NOMO-1 (cell line): ENCODE data around the gene TUBGCP6.

Source experiments
- DNase-seq, 2 experiments: peaks; one replicate each; lab custom pipeline; 2025; ENCODE audit not compliant: unreplicated experiment in 2 of 2; lab: John Stamatoyannopoulos, UW

Gene TUBGCP6

DNA sequence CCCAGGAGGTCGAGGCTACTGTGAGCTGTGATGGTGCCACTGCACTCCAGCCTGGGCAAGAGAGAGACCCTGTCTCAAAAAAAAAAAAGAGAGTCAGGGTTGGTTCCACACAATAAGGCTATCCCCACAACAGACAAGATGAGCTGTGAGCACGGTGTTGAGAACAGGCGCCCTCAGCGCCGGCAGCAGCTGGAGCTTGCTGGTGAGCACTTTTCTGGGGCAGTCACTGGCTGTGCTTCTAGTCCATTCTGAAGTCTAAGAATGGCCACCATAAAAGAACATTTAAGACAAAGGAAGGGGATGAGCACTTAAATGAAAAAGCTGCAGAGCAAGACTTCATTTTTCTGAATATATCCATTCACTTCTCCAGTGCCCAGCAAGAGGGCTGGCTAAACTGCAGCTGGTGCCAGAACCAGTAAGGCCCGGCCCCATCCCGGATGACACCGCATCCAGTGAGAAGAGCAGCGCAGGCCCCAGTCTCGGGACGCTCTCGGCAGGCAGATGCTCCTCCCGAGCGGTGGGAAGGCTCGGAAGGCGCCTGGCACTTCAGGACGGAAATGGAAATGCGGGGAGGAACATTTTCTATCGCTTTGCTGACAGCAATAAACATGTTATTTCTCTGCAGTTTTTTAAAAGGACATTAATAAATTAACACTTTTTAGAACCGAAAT, 12.2 kb downstream of the TUBGCP6 start:
- DNase-seq, result no peak

DNA sequence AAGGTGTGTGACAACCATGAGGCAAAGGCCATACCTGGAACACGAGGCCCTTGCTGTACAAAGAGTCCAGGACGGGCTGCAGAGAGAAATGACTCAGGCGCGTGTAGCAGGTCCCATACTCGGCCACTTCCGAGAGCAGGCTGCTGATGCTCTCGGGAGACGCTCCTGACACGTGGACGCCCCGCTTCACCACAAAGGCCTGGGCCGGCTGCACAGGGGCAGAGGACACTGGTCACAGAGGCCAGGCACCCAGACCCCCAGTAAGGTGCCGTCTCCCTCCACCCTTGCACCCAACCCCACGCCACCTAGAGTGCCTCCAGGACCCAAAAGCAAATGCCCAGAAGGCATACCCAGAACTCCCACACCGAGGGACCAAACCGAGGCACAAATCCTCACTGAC, 15.5 kb downstream of the TUBGCP6 start:
- DNase-seq, result no peak

DNA sequence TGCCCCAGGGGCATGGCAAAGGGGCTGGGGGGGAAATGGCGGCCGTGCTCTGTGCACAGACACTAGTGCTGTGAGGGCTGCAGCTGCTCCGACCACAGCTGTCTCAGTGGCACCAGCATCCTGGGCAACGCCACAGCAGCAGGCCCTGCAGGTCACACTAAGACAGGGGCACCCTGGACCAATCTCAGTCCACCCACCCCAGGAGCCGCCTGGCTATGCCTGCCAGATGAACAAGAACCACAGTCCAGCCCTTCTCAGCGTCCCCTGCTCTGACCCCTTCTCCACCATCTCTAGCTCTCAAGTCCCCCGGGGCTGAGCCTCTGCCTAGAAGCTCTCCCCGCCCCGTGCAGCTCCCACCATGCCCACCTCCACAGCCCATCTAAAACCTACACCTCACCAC, 16.5 kb downstream of the TUBGCP6 start:
- DNase-seq, result no peak

DNA sequence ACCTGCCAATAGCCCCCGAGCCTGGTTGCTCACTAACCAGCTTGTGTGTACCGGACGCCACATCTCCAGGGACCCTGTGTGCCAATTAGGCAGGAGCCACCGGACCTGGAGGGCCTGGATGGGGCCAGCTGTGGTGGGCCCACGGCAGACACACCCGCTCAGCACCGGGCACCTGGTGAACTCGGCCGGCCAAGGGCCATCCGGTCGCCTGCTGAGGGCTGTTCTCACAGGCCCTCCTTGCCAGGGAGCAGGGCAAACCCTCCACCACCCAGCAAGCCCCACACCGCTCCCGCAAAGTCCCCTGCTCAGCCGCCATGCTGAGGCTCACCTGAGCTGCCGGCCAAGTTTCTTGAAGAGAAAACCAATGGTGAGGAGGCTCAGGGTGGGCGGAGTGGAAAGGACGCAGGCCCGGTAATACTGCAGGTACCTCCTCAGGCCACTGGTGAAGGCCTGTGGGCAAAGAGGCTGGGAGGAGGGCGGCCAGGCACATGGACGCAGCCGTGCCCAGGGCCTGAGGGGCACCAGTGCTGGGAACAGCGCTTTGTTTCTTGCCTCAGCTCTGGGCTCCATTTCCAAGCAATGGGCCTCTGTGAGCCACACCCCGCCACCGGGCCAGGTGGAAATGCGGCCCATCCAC, 17.1 kb downstream of the TUBGCP6 start:
- DNase-seq, result no peak

DNA sequence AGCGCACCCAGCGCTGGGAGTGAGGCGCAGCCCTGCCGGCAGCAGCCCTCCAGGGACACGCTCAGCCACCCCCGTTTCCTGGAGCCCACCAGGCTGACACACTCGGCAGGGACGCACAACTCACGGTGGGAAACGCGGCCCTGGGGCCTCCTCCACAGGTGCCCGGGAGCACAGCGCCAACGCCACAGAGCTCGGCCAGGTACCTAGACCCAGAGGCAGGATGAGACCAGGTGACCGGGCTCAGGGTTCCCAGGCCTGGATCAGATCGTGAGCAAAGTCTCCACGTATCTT, 18.0 kb downstream of the TUBGCP6 start:
- DNase-seq, result no peak

DNA sequence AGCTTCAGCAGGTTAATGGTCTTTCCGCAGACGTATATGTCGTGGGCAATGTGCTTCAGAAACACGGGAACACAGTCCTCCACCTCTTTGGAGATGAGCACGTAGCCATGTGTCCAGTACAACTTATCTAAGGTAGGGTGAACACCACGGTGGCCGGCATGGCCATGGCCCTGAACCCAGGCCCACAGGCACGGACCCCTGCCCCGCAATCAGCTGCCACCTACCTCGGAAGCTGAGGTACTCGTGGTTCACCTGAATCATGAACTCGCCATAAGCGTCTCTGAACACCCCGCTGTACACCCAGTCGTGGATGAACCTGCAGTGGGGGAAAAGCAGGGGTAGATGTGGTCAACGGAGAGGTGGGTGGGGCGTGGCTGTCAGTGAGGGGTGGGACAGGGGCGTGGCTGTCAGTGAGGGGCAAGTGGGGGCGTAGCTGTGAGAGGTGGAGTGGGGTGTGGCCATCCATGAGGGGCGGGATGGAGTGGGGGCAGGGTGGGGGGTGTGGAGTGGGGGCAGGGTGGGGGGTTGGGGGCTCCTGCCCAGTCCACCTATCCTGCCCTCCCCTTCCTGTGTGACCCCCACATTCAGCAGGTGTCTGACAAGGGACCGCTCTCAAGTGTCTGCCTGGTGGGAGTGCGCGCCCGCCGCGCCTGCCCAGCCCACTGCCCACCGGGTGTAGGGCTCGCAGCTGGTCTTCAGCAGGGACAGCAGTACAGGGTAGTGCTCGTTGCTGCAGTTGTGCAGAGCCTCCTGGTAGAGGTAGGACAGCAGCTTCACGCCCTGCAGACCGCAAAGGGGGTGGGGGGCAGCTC, 18.6 kb downstream of the TUBGCP6 start:
- DNase-seq, result no peak

DNA sequence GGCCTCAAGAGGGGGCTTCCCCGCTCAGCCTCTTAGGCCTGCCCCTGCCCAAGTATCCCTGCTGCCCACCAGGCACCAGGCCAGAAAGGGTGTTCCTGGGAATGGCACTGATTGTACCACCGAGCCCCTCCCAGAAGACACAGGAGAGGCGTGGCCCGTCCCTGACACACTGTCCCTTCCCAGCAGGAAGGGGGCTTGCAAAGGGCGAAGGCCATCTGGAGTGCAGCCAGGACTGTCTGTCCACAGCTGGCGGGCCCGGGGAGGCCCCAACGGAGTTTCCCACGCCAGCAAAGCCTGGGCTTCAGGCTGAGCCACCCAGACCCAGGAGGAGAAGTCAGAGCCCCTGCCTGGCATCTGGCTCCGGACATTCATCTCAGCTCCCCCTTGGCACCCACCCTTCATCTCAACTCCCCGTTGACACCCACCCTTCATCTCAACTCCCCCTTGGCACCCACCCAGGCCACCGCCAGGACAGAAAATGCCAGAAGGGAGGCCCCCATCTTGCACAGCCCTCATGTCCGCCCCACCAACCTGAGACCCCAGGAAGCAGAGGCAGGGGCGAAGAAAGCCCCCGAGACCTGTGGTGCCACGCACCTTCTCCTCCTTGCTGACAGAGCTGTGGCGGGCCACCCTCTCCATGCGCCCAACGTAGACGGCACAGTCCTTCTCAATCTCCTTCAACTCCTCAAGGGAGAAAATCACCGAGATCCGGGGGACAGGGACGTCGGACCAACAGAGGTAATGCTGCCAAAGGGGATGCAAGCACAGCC, 19.4 kb downstream of the TUBGCP6 start:
- no peak for DNase-seq

DNA sequence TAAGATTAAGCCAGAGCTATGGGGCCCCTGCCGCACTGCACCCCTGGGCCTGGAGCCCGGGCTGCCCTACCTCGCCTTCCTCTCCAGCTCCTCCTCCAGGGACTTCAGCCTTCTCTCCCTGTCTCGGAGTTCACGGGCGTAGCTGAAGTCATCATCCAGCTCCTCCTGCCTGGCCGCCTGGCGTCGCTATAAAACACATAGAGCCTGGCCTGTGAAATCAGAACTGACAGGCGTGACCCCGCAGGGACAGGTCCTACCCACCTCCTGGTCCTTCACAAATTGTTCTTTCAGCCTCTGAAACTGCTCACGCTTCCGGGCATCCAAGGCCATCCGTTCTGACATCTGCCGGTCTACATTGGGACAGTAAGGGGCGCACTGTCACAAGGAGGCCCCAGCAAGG, 20.8 kb downstream of the TUBGCP6 start:
- no peak for DNase-seq

DNA sequence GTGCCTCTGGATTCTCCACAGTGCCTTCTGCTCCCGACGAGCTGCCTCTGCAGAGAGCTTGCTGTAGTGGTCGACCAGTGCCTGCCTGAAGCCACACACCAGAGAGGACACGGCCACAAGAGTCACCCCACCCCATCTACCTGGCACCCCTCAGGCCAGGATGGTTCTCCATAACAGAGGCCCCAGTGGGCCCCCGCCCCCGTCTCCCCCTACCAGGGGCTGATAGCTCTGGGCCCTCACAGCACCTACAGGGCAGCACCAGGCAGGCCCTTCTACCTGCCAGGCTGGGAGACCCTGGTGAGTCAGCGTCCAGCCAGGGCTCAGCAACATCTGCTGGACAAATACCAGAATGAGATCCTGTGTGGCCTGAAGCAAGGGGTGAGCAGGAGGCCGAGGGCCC, 22.3 kb downstream of the TUBGCP6 start:
- no peak for DNase-seq

DNA sequence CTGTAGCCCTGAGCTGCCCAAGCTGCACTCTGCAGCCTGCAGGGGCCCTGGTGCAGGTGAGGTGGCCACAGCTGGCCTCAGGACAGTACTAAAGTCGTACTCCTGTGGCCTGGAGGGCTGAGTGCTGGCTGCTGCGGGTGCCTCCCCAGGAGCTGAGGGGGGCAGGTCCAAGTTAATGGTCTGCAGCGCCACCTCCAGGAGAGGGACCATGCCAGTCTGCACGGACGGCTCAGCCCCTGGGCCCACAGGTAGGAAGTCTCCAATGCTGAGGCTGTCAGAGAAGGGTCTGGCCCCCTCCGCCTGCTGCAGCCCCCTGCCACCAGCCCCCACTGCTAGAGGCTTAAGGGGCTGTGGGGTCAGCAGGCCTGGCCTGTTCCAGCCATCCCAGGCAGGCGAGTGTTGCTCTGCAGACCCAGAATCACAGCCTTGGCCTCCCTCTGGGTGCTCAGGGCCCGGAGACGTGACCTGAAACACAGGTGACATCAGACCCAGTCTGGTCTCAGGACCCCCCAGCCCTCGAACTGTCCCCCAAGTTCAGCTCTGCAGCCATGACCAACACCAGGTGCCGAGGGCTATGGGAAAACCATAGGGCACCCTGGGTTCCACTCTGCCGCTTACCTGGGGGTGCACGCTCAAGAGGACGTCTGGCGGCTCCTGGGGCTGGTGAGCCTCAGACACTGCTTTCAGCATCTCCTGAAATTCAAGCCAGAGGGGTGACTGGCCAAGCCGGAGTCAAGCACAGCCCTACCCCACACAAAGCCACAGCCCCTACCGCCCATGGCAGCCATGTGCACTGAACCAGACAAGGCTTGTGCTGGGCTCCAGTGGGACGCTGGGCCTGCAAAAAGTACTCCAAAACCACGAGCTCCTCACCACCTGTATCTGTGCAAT, 23.2 kb downstream of the TUBGCP6 start:
- DNase-seq, result no peak

DNA sequence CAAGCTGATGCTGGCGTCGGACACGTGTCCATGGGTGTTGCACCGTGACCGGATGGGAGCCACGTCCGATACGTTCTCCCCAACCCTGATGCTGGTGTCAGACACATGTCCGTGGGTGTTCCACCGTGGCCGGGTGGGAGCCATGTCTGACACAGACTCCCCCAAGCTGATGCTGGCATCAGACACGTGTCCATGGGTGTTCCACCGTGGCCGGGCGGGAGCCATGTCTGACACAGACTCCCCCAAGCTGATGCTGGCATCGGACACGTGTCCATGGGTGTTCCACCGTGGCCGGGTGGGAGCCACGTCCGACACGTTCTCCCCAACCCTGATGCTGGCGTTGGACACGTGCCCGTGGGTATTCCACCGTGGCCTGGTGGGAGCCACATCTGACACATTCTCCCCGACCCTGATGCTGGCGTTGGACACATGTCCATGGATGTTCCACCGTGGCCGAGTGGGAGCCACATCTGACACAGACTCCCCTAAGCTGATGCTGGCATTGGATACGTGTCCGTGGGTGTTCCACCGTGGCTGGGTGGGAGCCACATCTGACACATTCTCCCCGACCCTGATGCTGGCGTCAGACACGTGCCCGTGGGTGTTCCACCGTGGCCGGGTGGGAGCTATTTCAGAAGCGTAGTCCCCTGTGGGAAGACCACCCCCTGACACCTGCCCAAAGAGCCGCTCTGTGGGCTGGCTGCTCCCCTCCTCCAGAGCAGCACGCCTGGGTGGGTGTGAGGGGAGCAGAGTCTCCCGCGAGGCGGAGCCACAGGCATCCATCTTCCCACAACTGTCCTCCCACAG, 24.0 kb downstream of the TUBGCP6 start:
- DNase-seq, result no peak

DNA sequence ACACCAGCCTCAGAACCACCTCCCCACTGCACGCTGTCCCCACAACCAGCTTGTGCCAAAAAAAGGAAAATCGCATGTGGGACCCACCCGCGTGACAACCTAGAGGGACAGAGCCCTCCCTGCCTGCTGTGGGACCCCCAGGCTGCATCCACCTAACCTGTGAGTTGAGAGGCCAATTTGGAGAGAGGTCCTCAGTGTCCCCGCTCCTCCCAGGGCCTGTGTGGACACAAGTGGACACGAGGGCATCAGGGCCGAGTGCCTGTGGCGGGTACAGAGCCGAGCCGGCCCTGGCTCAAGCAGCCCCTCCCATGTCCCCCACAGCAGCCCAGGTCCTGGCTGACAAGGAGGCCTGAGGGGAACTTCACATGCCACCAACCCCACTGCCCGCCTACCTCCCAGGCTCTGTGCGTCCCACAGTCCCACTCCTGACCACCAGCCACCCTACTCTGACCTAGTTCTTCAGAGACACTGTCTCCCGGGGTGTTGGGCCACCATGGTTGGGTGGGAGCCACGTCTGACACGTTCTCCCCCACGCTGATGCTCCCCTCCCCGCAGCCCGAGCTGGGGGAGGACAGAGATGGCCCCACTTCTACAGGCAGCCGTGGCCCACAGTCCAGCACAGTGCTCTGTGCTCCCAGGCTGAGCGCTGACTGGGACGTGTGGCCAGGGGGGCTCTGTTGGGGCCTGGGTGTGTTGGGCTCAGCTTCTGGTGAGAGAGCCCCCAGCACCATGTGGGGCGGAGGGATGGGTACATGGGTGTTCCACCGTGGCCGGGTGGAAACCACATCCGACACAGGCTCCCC, 24.8 kb downstream of the TUBGCP6 start:
- no peak for DNase-seq

DNA sequence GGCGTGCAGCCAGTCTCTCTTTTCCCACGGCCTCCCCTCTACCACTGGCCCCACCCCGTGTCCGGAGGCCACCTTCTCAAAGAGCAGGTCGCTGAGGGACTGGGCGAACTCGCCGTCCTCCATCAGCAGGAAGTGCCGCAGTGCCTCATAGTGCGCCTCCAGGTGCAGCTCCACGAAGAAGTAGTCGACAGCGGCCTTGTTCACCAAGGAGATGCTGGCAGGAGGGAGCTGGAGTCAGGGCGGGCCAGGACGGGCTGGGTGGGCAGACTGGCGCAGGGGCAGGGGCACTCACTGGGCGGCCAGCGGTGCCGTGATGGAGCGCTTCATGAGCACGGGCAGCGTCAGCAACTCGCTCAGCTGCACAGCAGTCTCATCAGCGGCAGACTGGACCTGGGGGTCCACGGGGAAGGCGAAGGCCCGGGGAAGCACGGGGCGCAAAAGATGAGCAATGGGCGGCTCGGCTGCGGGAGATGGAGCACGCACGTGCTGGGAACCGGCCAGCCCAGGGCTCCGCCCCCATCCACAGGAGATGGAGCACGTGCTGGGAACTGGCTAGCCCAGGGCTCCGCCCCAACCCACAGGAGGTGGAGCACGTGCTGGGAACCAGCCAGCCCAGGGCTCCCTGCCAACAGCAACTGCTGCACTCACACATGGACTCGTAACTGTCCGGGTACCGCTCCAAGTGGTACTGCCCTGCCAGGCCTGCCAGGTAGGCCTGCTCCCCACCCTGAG, 25.7 kb downstream of the TUBGCP6 start:
- no peak for DNase-seq

DNA sequence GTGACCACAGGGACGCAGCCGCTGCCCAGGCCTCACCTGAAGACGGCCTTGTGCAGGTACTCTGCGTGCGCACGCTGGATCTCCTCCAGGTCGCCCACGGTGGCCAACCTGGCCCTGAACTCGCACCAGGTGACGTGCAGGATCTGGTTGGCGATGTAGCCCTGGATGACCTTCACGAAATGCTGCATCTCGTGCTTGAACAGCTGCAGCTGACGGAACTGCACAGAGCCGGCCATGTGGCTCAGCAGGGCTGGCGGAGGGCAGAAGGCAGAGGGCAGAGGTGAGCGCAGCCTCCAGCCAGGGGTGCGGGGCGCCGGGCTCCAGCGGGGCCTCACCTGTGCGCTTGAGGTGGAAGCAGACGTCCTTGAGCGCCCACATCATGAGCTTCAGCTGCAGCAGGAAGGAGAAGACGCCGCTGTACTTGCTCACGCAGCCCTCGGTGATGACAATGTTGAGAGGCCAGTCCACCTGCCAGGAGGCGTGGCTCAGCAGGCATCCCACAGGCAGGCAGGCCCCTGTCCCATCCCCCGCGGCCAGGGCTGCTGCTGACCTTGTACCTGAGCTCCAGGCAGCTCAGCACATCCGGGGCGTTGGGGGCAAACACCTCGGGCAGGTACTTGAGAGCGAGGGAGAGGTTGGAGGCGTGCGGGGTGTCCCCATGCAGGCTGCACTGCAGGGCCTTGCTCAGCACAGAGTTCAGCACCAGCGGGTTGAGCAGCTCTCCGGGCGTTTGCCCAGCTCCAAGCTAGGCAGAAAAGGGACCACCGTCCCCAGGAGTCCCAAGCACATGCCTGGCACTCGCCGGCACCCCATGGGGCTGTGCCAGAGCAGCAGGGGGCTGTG, 26.4 kb downstream of the TUBGCP6 start:
- no peak for DNase-seq

DNA sequence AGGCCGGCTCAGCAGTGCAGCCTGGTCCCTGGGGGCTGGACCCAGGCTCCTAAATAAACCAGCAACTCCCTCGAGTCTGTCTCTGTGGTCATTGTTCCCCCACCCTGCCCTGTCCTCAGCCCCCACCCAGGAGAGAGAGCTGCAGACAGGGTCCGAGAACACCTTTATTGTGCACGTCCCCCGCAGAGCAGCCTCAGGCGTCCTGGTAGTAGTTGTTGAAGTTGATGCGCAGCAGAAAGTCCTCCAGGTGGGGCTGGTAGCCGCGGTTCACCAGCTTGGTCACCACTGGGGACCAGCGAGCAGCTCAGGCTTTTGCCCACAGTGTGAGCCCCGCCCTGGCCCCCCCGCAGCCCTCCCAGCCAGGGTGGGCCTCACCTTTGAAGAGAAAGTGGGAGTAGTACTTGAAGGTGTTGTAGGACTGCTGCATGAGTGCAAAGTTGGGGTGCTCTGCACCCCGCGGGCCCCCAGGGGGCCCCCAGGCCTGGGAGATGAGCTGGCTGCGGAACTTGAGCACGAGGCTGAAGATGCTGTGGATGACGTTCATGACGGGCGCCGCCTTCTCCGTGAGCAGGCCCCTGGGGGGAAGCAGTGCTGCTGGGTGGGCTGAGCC, 27.2 kb downstream of the TUBGCP6 start:
- no peak for DNase-seq

DNA sequence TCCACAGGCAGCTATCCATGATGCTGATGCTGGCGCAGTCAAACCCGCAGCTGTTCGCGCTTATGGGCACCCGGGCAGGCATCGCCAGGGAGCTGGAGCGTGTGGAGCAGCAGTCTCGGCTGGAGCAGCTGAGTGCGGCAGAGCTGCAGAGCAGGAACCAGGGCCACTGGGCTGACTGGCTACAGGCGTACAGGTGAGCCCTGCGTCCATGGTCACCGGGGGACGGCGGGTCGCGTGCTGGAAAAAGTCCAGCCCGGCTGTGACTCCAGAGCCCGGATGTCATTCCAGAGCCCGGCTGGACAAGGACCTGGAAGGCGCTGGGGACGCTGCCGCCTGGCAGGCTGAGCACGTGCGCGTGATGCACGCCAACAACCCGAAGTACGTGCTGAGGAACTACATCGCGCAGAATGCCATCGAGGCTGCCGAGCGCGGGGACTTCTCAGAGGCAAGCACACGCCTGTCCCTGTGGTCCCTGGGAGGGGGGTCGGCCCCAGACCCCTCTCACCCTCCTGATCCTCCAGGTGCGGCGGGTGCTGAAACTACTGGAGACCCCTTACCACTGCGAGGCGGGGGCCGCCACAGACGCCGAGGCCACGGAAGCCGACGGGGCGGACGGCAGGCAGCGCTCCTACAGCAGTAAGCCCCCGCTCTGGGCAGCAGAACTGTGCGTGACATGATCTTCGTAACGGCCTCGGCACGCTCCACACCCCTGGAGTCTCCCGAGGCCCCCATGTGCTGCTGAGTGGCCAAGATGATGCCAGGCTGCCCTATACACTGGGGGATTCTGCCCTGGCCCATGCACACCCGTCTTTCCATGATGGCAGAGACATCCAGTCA, 27.9 kb downstream of the TUBGCP6 start:
- no peak for DNase-seq
